ENCODE data around the gene ARHGAP6.
"Not testable (repeated sequence)": the region's sequence is repeated elsewhere in the genome, so short reads cannot be mapped to it uniquely, and the experiment has no call there.

DNA sequence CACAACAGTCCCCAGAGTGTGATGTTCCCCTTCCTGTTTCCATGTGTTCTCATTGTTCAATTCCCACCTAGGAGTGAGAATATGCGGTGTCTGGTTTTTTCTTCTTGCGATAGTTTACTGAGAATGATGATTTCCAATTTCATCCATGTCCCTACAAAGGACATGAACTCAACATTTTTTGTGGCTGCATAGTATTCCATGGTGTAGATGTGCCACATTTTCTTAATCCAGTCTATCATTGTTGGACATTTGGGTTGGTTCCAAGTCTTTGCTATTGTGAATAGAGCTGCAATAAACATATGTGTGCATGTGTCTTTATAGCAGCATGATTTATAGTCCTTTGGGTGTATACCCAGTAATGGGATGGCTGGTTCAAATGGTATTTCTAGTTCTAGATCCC lies 174.3 kb downstream of the ARHGAP6 start:
- TF ChIP-seq, protein P1, sequence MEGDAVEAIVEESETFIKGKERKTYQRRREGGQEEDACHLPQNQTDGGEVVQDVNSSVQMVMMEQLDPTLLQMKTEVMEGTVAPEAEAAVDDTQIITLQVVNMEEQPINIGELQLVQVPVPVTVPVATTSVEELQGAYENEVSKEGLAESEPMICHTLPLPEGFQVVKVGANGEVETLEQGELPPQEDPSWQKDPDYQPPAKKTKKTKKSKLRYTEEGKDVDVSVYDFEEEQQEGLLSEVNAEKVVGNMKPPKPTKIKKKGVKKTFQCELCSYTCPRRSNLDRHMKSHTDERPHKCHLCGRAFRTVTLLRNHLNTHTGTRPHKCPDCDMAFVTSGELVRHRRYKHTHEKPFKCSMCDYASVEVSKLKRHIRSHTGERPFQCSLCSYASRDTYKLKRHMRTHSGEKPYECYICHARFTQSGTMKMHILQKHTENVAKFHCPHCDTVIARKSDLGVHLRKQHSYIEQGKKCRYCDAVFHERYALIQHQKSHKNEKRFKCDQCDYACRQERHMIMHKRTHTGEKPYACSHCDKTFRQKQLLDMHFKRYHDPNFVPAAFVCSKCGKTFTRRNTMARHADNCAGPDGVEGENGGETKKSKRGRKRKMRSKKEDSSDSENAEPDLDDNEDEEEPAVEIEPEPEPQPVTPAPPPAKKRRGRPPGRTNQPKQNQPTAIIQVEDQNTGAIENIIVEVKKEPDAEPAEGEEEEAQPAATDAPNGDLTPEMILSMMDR (IDR thresholded peaks at IDR 0.05): not testable (repeated sequence)
- not testable (repeated sequence) for TF ChIP-seq POLR2A (IDR thresholded peaks at IDR 0.05)

All from Peyer's patch (tissue), 4 donors.